ENCODE results near the gene CKMT1B. TPM values are rescaled to one million over a fixed set of nuclear protein-coding genes. Genes with fewer than 3 reads are reported as not detected.
"Not testable (repeated sequence)": the region's sequence is repeated elsewhere in the genome, so short reads cannot be mapped to it uniquely, and the experiment has no call there.

The CKMT1B gene
- total and polyA plus RNA-seq, 2 experiments from 2014 or later: not detected

DNA sequence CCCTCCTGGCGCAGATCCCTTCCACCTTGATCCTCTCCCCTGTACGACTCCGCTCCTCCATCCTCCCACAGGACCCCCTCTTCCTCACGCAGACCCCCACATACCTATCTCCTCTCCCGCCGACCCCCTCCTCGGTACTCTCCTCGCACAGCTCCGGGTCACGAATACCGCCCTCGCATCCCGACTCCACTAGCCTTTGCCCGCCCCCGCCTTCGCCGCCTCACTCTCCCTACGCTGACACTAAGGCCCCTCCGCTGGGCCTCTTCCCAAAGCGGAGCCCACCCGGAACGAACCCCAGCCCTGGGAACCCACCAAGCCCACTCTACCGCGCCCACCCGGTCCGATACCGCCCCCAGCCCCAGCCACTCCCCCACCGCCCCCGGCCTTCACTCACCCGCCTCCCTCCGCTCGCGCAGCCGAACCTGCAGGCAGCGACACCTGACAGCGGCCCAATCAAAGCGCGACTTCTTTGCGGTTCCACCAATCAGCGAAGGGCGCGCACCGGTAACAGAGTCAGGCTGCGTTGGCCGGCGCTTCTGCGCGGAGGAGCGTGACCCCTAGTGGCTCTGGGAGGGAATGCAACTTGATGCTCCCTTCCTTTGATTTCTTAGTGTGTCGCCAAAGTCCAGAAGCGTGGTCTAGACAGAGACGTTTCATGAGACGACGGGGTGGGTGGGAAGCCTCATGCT, 3.9 kb upstream of the CKMT1B start, which contains the start of gene PPIP5K1:
Gene PPIP5K1 (minus strand): TSS at position 431 of the 689 bp plus-strand sequence. CDS start 5,704 bp downstream, outside the sequence.
- DNase-seq; in situ Hi-C loops (cut with MboI); H3K4me3 ChIP-seq; H3K9ac ChIP-seq; H3K4me1 ChIP-seq (ENCODE audit: insufficient read depth); H3K27me3 ChIP-seq (replicated peaks; ENCODE audit: insufficient read depth); H3F3A ChIP-seq (ENCODE audit: insufficient read depth); H3K9me3 ChIP-seq (ENCODE audit: low read depth); H2AFZ ChIP-seq; H4K20me1 ChIP-seq (ENCODE audit: insufficient read depth); H3K79me2 ChIP-seq (ENCODE audit: insufficient read depth); H3K36me3 ChIP-seq (ENCODE audit: low read depth); H3K27ac ChIP-seq; H3K9me2 ChIP-seq (ENCODE audit: insufficient read depth); H3K4me2 ChIP-seq (ENCODE audit: unreplicated experiment): not testable (repeated sequence)
- WGBS, 2 experiments (ENCODE audit: low coverage in 1 of 2, low lambda C conversion rate in 2 of 2, missing lambda C conversion rate in 2 of 2): no CpG with 5 or more reads among the region's 54 CpGs

DNA sequence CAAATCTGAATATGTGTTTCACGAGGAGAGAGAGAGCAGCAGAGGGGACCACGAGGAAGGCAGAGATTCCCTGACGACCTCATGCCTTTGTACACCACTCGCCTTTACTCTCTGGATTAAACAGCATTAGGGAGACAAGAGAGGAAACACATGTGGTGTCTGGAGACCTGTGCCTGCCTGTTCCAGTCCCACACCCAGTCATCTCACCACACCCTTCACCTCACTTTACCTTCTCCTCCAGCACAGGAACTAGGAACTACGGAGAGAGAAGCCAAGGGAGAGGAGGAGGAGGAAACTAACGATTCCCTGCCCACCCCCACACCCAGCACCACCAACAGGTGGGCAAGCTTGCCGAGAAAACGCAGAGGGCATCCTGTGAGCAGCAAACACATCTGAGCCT, 986 bp upstream of the CKMT1B start:
- H3F3A ChIP-seq (ENCODE audit: insufficient read depth); H3K36me3 ChIP-seq (ENCODE audit: low read depth); H3K9me2 ChIP-seq (ENCODE audit: insufficient read depth); H4K20me1 ChIP-seq (ENCODE audit: insufficient read depth); H2AFZ ChIP-seq; H3K9me3 ChIP-seq (ENCODE audit: low read depth); H3K79me2 ChIP-seq (ENCODE audit: insufficient read depth); H3K27ac ChIP-seq; DNase-seq; in situ Hi-C loops (cut with MboI); H3K4me2 ChIP-seq (ENCODE audit: unreplicated experiment); H3K9ac ChIP-seq; H3K4me3 ChIP-seq; H3K27me3 ChIP-seq (replicated peaks; ENCODE audit: insufficient read depth); H3K4me1 ChIP-seq (ENCODE audit: insufficient read depth): not testable (repeated sequence)
- 0 to 3% methylated on average over 4 of the region's 8 CpGs for WGBS, 2 experiments (ENCODE audit: low coverage in 1 of 2, low lambda C conversion rate in 2 of 2, missing lambda C conversion rate in 2 of 2)

DNA sequence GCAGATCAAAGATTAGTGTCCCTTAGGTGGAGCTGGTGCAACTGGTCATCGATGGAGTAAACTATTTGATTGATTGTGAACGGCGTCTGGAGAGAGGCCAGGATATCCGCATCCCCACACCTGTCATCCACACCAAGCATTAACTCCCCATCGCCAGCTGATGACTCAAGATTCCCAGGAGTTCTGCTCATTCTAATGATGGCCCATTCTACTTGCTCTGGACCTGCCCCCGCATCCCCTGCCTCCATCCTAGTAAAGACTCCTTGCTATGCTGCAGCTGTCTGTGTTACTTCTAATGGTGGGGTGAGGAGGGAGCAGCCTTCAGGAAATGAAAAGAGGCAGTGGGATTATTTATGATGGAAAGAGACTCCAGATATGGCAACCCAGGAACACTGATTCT, 5.3 kb downstream of the CKMT1B start:
- H3F3A ChIP-seq (ENCODE audit: insufficient read depth); H3K4me3 ChIP-seq; H4K20me1 ChIP-seq (ENCODE audit: insufficient read depth); H3K36me3 ChIP-seq (ENCODE audit: low read depth); H3K27ac ChIP-seq; H3K9me3 ChIP-seq (ENCODE audit: low read depth); in situ Hi-C loops (cut with MboI); H3K9ac ChIP-seq; H3K4me1 ChIP-seq (ENCODE audit: insufficient read depth); DNase-seq; H3K27me3 ChIP-seq (replicated peaks; ENCODE audit: insufficient read depth); H3K4me2 ChIP-seq (ENCODE audit: unreplicated experiment); H3K79me2 ChIP-seq (ENCODE audit: insufficient read depth); H3K9me2 ChIP-seq (ENCODE audit: insufficient read depth); H2AFZ ChIP-seq: not testable (repeated sequence)
- WGBS, 2 experiments (ENCODE audit: low coverage in 1 of 2, low lambda C conversion rate in 2 of 2, missing lambda C conversion rate in 2 of 2): 68 to 69% methylated on average over 5 to 6 of the region's 6 CpGs

DNA sequence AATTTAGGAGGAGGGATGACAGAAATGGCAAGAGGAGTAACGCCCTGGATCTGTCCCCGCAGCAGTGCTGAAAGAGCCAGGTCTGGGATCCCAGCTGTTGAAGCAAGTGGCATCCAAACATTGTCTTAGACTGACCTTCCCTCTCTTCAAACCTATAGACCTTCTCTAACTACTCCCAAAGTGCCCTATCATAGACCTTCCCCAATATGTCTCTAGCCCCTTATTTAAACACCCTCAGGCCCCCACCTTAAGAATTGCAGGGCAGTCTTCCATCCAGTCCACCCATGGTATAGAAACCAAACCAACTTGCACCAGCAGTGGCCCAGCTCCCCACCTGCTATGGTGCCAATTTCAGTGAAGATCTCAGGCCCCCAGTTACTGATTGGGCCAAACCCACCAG, 6.4 kb downstream of the CKMT1B start:
- H3K9me2 ChIP-seq (ENCODE audit: insufficient read depth); DNase-seq; H3K4me1 ChIP-seq (ENCODE audit: insufficient read depth); H3F3A ChIP-seq (ENCODE audit: insufficient read depth); H3K79me2 ChIP-seq (ENCODE audit: insufficient read depth); H3K4me3 ChIP-seq; H3K4me2 ChIP-seq (ENCODE audit: unreplicated experiment); H4K20me1 ChIP-seq (ENCODE audit: insufficient read depth); H3K9ac ChIP-seq; H2AFZ ChIP-seq; H3K36me3 ChIP-seq (ENCODE audit: low read depth); in situ Hi-C loops (cut with MboI); H3K27me3 ChIP-seq (replicated peaks; ENCODE audit: insufficient read depth); H3K9me3 ChIP-seq (ENCODE audit: low read depth); H3K27ac ChIP-seq: not testable (repeated sequence)
- WGBS, 2 experiments (ENCODE audit: low coverage in 1 of 2, low lambda C conversion rate in 2 of 2, missing lambda C conversion rate in 2 of 2): no CpG with 5 or more reads among the region's 2 CpGs

DNA sequence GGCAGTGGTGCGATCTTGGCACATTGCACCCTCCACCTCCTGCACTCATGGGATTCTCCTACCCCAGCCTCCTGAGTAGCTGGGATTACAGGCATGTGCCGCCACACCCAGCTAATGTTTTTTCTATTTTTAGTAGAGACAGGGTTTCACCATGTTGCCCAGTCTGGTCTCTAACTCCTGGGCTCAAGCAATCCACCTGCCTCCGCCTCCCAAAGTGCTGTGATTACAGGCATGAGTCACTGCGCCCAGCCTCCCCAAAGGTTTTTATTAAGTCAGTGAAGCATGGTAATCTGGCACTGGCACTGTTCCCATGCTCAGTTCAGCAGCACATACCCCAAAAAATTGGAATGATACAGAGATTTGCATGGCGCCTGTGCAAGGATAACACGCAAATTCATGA, 8.4 kb downstream of the CKMT1B start:
- in situ Hi-C loops (cut with MboI); H3K27me3 ChIP-seq (replicated peaks; ENCODE audit: insufficient read depth); H3K9ac ChIP-seq; H3K4me3 ChIP-seq; H3K9me2 ChIP-seq (ENCODE audit: insufficient read depth); H3K27ac ChIP-seq; H3K36me3 ChIP-seq (ENCODE audit: low read depth); H3K4me2 ChIP-seq (ENCODE audit: unreplicated experiment); H3K79me2 ChIP-seq (ENCODE audit: insufficient read depth); H4K20me1 ChIP-seq (ENCODE audit: insufficient read depth); H2AFZ ChIP-seq; H3K9me3 ChIP-seq (ENCODE audit: low read depth); DNase-seq; H3K4me1 ChIP-seq (ENCODE audit: insufficient read depth); H3F3A ChIP-seq (ENCODE audit: insufficient read depth): not testable (repeated sequence)
- 71 to 76% methylated on average over 6 of the region's 6 CpGs for WGBS, 2 experiments (ENCODE audit: low coverage in 1 of 2, low lambda C conversion rate in 2 of 2, missing lambda C conversion rate in 2 of 2)

DNA sequence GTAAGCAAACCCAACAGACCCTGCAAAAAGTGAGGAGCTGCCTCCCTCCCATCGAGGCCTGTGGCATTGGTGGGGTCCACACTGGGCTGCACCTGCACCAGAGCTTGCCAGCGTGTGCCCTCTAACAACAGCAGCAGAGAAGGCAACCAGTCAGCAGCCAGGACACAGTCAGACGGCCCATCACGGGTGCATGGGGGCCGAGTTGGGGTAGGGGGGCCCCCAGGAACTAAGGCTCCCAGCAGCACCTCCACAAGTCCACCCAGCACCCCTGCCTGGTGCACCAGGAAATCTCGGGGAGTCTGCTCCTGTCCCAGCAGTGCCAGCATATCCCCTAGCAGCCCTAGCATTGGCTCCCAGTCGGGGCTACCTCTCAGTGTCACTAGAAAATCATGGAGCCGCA, 23.9 kb downstream of the CKMT1B start:
- DNase-seq; H3K9me3 ChIP-seq (ENCODE audit: low read depth); H3K27ac ChIP-seq; H3K36me3 ChIP-seq (ENCODE audit: low read depth); H2AFZ ChIP-seq; H3K79me2 ChIP-seq (ENCODE audit: insufficient read depth); in situ Hi-C loops (cut with MboI); H3K4me1 ChIP-seq (ENCODE audit: insufficient read depth); H4K20me1 ChIP-seq (ENCODE audit: insufficient read depth); H3F3A ChIP-seq (ENCODE audit: insufficient read depth); H3K27me3 ChIP-seq (replicated peaks; ENCODE audit: insufficient read depth); H3K9ac ChIP-seq; H3K4me3 ChIP-seq; H3K4me2 ChIP-seq (ENCODE audit: unreplicated experiment); H3K9me2 ChIP-seq (ENCODE audit: insufficient read depth): not testable (repeated sequence)
- WGBS, 2 experiments (ENCODE audit: low coverage in 1 of 2, low lambda C conversion rate in 2 of 2, missing lambda C conversion rate in 2 of 2): 28 to 32% methylated on average over 3 to 4 of the region's 8 CpGs

DNA sequence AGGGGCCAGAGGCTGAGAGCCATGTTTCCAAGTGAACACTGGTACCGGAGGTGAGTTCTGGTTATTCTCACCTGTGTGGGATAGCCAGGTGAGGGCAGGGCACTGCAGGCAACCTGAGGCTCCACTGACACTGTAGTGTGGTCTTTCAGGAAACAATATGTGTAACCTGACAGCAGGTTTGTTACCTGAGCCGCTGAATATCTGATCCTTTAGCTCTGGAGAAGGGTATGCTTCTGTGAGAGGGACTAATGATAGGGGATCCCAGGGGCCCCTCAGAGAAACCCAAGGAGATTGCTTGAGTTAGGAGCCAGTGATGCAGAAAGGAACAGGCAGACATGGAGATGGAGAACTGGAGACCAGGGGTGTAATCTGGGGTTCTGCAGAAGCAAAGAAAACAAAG, 24.9 kb downstream of the CKMT1B start, which contains the start of gene STRC:
Gene STRC (minus strand): TSS at position 101 of the 400 bp plus-strand sequence. CDS start 78 bp downstream, at position 23.
- H3K4me1 ChIP-seq (ENCODE audit: insufficient read depth); H2AFZ ChIP-seq; H3K36me3 ChIP-seq (ENCODE audit: low read depth); H3K9me2 ChIP-seq (ENCODE audit: insufficient read depth); H3K9me3 ChIP-seq (ENCODE audit: low read depth); H3F3A ChIP-seq (ENCODE audit: insufficient read depth); DNase-seq; H3K4me2 ChIP-seq (ENCODE audit: unreplicated experiment); in situ Hi-C loops (cut with MboI); H3K27ac ChIP-seq; H3K79me2 ChIP-seq (ENCODE audit: insufficient read depth); H3K4me3 ChIP-seq; H3K27me3 ChIP-seq (replicated peaks; ENCODE audit: insufficient read depth); H3K9ac ChIP-seq; H4K20me1 ChIP-seq (ENCODE audit: insufficient read depth): not testable (repeated sequence)
- WGBS, 2 experiments (ENCODE audit: low coverage in 1 of 2, low lambda C conversion rate in 2 of 2, missing lambda C conversion rate in 2 of 2): no CpG with 5 or more reads among the region's 2 CpGs
